Panc1 (cell line): ENCODE measurements around the gene MRPL46. TPM values are rescaled to one million over a fixed set of nuclear protein-coding genes. Genes with fewer than 3 reads are reported as not detected.

ENCODE experiments used
- ATAC-seq: fragments of 200-7000 bp; cut with Tn5 transposase; 2 replicates; pipeline ENCODE4 v1.9.1; 2020; ENCODE audit warnings: mild to moderate bottlenecking, moderate library complexity
- BruUV-seq: library from RNA; stranded (reverse); fragments of 400-500 nt; replicated peaks from 2 replicates; lab custom pipeline; 2021; lab: Mats Ljungman, UMichigan
- CTCF ChIA-PET: fragments of 300-600 bp; sonication (Branson Sonifier 250); formaldehyde crosslinking; loops from one replicate; lab custom pipeline; 2022; ENCODE audit warnings: antibody characterized with exemption; lab: Charles Lee
- POLR2A ChIA-PET: fragments of 300-600 bp; sonication (Branson Sonifier 250); formaldehyde crosslinking; loops from one replicate; lab custom pipeline; 2022; ENCODE audit warnings: antibody characterized with exemption; lab: Charles Lee
- DNase-seq: peaks from one replicate; pipeline ENCODE4 v3.0.0-alpha.2; 2010; ENCODE audit warnings: low read depth, low spot score
- H3K27ac ChIP-seq: 2 replicates; pipeline ENCODE4 v1.5.1; 2011; ENCODE audit warnings: mild to moderate bottlenecking, low read length, inconsistent platforms
- H3K27me3 ChIP-seq: fragments of 200-500 bp; sonication (Bioruptor generic); 2 replicates; pipeline ENCODE4 v1.6.0; 2014; ENCODE audit warnings: low read length, inconsistent platforms; ENCODE audit not compliant: control insufficient read depth, insufficient read depth
- H3K36me3 ChIP-seq: fragments of 200-500 bp; sonication (Bioruptor generic); 2 replicates; pipeline ENCODE4 v1.5.1; 2014; ENCODE audit warnings: inconsistent platforms, mild to moderate bottlenecking, low read length, moderate library complexity; ENCODE audit not compliant: control insufficient read depth, insufficient read depth
- H3K4me1 ChIP-seq: 2 replicates; pipeline ENCODE4 v1.5.1; 2011; ENCODE audit warnings: inconsistent platforms, mild to moderate bottlenecking, low read length, moderate library complexity; ENCODE audit not compliant: control insufficient read depth, insufficient read depth
- H3K4me3 ChIP-seq, 2 experiments: 2 replicates each; pipeline ENCODE4 v1.5.1; 2011 to 2012; ENCODE audit warnings: low read depth in 2 of 2, low read length in 2 of 2, mild to moderate bottlenecking in 2 of 2, inconsistent platforms in 1 of 2, moderate library complexity in 1 of 2
- H3K9me3 ChIP-seq: fragments of 200-500 bp; sonication (Bioruptor generic); 2 replicates; pipeline ENCODE4 v1.5.1; 2014; ENCODE audit warnings: low read depth, mild to moderate bottlenecking, inconsistent platforms, low read length, moderate library complexity; ENCODE audit not compliant: control insufficient read depth, insufficient read depth
- POLR2AphosphoS5 ChIP-seq: IDR thresholded peaks from 2 replicates; pipeline ENCODE4 v1.6.1; 2012; ENCODE audit warnings: mild to moderate bottlenecking, low read depth, low read length, moderate library complexity
- SIN3A ChIP-seq: IDR thresholded peaks from 2 replicates; pipeline ENCODE4 v1.6.1; 2012; ENCODE audit warnings: low read depth, mild to moderate bottlenecking, low read length, moderate library complexity, borderline replicate concordance; ENCODE audit not compliant: insufficient read depth
- TCF7L2 ChIP-seq: IDR thresholded peaks from 2 replicates; pipeline ENCODE4 v1.6.1; 2011; ENCODE audit warnings: mild to moderate bottlenecking, low read depth, low read length, inconsistent platforms
- in situ Hi-C: cut with HindIII; loops from 2 replicates; pipeline ENCODE4 v1.10.0; 2016; ENCODE audit warnings: low sequenced_read_pairs, low pct_unique_long_range_greater_than_20kb
- intact Hi-C: fragments of 100-400 bp; cut with micrococcal nuclease; formaldehyde crosslinking; loops from one replicate; pipeline ENCODE4 v1.10.0; 2022; ENCODE audit not compliant: unreplicated experiment
- total RNA-seq: library from RNA; stranded (reverse); gene quantifications from one replicate; pipeline ENCODE4 v1.2.1, GENCODE V29; 2021; ENCODE audit not compliant: unreplicated experiment
- TF ChIP-seq, protein P1 (sequence below), 2 experiments: IDR thresholded peaks; 2 replicates each; pipeline ENCODE4 v1.6.1; 2011 to 2012; ENCODE audit warnings: low read depth in 2 of 2, control low read depth in 1 of 2, low read length in 1 of 2, mild to moderate bottlenecking in 1 of 2, moderate library complexity in 1 of 2; ENCODE audit not compliant: insufficient read depth in 1 of 2
- TF ChIP-seq, protein P2 (sequence below): fragments of 450-650 bp; IDR thresholded peaks from 2 replicates; pipeline ENCODE4 v1.5.1; 2017; ENCODE audit warnings: mild to moderate bottlenecking

MRPL46 gene
- total RNA-seq, 1 experiment from 2014 or later = 31.3 TPM

DNA sequence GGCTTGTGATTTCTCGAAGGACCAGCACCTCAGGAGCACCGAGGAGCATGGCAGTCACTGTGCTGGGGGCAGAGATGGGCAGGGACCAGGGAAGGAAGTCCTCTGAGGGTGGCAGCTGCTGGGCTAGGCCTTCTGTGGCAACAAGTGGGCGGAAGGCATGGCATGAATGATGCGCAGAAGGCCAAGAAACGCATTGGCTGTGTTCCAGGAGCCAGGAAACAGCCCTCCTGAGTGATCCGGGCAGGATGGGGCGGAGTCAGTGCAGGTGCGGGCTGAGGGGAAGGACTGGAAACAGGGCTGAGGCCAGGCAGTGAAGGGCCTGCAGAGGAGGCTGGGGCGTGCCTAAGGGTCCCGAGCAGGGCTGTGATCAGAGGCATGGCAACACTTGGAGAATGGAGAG lies 24.0 kb upstream of the MRPL46 start:
- H3K9me3 ChIP-seq = no peaks in the 10 kb centered on the region
- no peak overlapping the region for H3K27ac ChIP-seq
- no peak for TF ChIP-seq SIN3A
- TF ChIP-seq POLR2AphosphoS5 = no peak
- no peak for TF ChIP-seq TCF7L2
- TF ChIP-seq, protein P1, sequence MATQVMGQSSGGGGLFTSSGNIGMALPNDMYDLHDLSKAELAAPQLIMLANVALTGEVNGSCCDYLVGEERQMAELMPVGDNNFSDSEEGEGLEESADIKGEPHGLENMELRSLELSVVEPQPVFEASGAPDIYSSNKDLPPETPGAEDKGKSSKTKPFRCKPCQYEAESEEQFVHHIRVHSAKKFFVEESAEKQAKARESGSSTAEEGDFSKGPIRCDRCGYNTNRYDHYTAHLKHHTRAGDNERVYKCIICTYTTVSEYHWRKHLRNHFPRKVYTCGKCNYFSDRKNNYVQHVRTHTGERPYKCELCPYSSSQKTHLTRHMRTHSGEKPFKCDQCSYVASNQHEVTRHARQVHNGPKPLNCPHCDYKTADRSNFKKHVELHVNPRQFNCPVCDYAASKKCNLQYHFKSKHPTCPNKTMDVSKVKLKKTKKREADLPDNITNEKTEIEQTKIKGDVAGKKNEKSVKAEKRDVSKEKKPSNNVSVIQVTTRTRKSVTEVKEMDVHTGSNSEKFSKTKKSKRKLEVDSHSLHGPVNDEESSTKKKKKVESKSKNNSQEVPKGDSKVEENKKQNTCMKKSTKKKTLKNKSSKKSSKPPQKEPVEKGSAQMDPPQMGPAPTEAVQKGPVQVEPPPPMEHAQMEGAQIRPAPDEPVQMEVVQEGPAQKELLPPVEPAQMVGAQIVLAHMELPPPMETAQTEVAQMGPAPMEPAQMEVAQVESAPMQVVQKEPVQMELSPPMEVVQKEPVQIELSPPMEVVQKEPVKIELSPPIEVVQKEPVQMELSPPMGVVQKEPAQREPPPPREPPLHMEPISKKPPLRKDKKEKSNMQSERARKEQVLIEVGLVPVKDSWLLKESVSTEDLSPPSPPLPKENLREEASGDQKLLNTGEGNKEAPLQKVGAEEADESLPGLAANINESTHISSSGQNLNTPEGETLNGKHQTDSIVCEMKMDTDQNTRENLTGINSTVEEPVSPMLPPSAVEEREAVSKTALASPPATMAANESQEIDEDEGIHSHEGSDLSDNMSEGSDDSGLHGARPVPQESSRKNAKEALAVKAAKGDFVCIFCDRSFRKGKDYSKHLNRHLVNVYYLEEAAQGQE (IDR thresholded peaks at IDR 0.05; ENCODE audit: insufficient read depth in 1 of 2, low read depth in 2 of 2, low read length in 1 of 2) = no peak
- TF ChIP-seq, protein P2, sequence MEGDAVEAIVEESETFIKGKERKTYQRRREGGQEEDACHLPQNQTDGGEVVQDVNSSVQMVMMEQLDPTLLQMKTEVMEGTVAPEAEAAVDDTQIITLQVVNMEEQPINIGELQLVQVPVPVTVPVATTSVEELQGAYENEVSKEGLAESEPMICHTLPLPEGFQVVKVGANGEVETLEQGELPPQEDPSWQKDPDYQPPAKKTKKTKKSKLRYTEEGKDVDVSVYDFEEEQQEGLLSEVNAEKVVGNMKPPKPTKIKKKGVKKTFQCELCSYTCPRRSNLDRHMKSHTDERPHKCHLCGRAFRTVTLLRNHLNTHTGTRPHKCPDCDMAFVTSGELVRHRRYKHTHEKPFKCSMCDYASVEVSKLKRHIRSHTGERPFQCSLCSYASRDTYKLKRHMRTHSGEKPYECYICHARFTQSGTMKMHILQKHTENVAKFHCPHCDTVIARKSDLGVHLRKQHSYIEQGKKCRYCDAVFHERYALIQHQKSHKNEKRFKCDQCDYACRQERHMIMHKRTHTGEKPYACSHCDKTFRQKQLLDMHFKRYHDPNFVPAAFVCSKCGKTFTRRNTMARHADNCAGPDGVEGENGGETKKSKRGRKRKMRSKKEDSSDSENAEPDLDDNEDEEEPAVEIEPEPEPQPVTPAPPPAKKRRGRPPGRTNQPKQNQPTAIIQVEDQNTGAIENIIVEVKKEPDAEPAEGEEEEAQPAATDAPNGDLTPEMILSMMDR = no peak
- no peaks in the 10 kb centered on the region for H3K36me3 ChIP-seq
- no TSS peak for BruUV-seq
- DNase-seq = no peak
- H3K27me3 ChIP-seq = no peaks in the 10 kb centered on the region
- H3K4me1 ChIP-seq = no peaks in the 10 kb centered on the region
- no peak for ATAC-seq
- in situ Hi-C loops = no loop called here
- no peak overlapping the region for H3K4me3 ChIP-seq
- intact Hi-C loops = loop anchor here (5.0 kb wide), 1 partner anchor 121 kb away; no protein-coding TSS in a partner anchor
- CTCF ChIA-PET = no interaction called here
- POLR2A ChIA-PET = no interaction called here

DNA sequence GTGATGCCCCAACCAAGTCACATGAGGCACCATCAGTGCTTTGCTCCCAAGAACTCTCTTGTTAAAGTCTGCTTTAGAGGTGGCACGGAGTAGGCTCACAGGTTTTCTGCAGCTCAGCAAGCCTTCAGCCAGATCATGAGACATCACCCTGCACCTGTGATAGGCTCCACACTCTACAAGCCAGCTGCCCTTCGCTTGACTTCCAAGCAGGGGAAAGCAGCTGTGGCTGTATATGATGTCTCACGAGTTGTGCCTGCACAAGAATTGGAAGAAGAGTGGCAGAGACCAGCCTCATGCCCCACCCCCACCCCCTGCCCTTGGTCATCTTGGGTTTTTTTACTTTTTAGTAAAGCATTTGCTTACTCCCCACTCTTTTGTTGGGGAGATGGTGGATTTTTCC lies 22.8 kb upstream of the MRPL46 start:
- POLR2A ChIA-PET = no interaction called here

More for the DNA sequence above, 22.8 kb upstream of the MRPL46 start:
- no peak for ATAC-seq
- H3K27me3 ChIP-seq = no peaks in the 10 kb centered on the region
- no peak overlapping the region for H3K27ac ChIP-seq
- H3K9me3 ChIP-seq = no peaks in the 10 kb centered on the region
- H3K4me3 ChIP-seq = no peak overlapping the region
- no peak for DNase-seq
- no peaks in the 10 kb centered on the region for H3K36me3 ChIP-seq
- in situ Hi-C loops (no loop called here), intact Hi-C loops (loop anchor here (5.0 kb wide), 1 partner anchor 122 kb away; no protein-coding TSS in a partner anchor)
- H3K4me1 ChIP-seq = no peaks in the 10 kb centered on the region
- no TSS peak for BruUV-seq
- TF ChIP-seq POLR2AphosphoS5 (no peak), SIN3A (no peak), TCF7L2 (no peak)
- TF ChIP-seq, protein P2 = no peak
- TF ChIP-seq, protein P1 (IDR thresholded peaks at IDR 0.05; ENCODE audit: insufficient read depth in 1 of 2, low read depth in 2 of 2, low read length in 1 of 2) = no peak
- CTCF ChIA-PET = interaction anchor here (0.6 kb wide), 1 partner anchor 113 kb away, joined by 10 read pairs; no protein-coding TSS in a partner anchor
